ENCODE results near the gene SMC6.

SMC6 gene

GRCh38 chr2:17640406-17640805 is 113.2 kb downstream of the SMC6 start:
- DNase-seq (ENCODE audit: low read depth) = no peak
- TF ChIP-seq CTCF (IDR thresholded peaks at IDR 0.05; ENCODE audit: control insufficient read depth, insufficient read depth, low read depth, low read length, missing control alignments) = no peak
- no peak overlapping the region for H3K4me3 ChIP-seq (ENCODE audit: control insufficient read depth, low read depth, low read length)

- TF ChIP-seq CTCF (IDR thresholded peaks at IDR 0.05; ENCODE audit: control insufficient read depth, insufficient read depth, low read depth, low read length, missing control alignments) = no peak
- H3K4me3 ChIP-seq (ENCODE audit: control insufficient read depth, low read depth, low read length) = no peak overlapping the region
- no peak for DNase-seq (ENCODE audit: low read depth)
Measured at GRCh38 chr2:17638196-17638743, 115.3 kb downstream of the SMC6 start.

GRCh38 chr2:17637131-17637906 is 116.3 kb downstream of the SMC6 start:
- TF ChIP-seq CTCF (IDR thresholded peaks at IDR 0.05; ENCODE audit: control insufficient read depth, insufficient read depth, low read depth, low read length, missing control alignments) = no peak
- DNase-seq (ENCODE audit: low read depth) = no peak
- no peak overlapping the region for H3K4me3 ChIP-seq (ENCODE audit: control insufficient read depth, low read depth, low read length)

GRCh38 chr2:17636257-17636656 is 117.4 kb downstream of the SMC6 start:
- TF ChIP-seq CTCF (IDR thresholded peaks at IDR 0.05; ENCODE audit: control insufficient read depth, insufficient read depth, low read depth, low read length, missing control alignments) = no peak
- DNase-seq (ENCODE audit: low read depth) = no peak
- no peak overlapping the region for H3K4me3 ChIP-seq (ENCODE audit: control insufficient read depth, low read depth, low read length)

GRCh38 chr2:17634997-17635396 is 118.6 kb downstream of the SMC6 start:
- no peak overlapping the region for H3K4me3 ChIP-seq (ENCODE audit: control insufficient read depth, low read depth, low read length)
- no peak for DNase-seq (ENCODE audit: low read depth)
- TF ChIP-seq CTCF (IDR thresholded peaks at IDR 0.05; ENCODE audit: control insufficient read depth, insufficient read depth, low read depth, low read length, missing control alignments) = no peak

- TF ChIP-seq CTCF (IDR thresholded peaks at IDR 0.05; ENCODE audit: control insufficient read depth, insufficient read depth, low read depth, low read length, missing control alignments) = no peak
- no peak overlapping the region for H3K4me3 ChIP-seq (ENCODE audit: control insufficient read depth, low read depth, low read length)
- DNase-seq (ENCODE audit: low read depth) = no peak
Measured at GRCh38 chr2:17630089-17630488, 123.5 kb downstream of the SMC6 start.
